Fibroblast of lung (primary cell): ENCODE measurements around the gene SPAG8.

Experiments used
- EZH2 ChIP-seq: IDR thresholded peaks from 2 replicates; pipeline ENCODE4 v1.5.1; 2012; ENCODE audit warnings: low read length, control low read depth, mild to moderate bottlenecking; ENCODE audit errors: missing control alignments
- TF ChIP-seq, protein P1 (sequence below), 2 donors: IDR thresholded peaks in 1 of 2; conservative IDR thresholded peaks in 1 of 2; 1 replicate in 1 of 2; 2 replicates in 1 of 2; pipeline ENCODE4 v1.5.1; 2011 to 2012; ENCODE audit warnings: low read length in 2 of 2, control low read depth in 1 of 2, inconsistent platforms in 1 of 2, low read depth in 1 of 2, mild to moderate bottlenecking in 1 of 2

DNA sequence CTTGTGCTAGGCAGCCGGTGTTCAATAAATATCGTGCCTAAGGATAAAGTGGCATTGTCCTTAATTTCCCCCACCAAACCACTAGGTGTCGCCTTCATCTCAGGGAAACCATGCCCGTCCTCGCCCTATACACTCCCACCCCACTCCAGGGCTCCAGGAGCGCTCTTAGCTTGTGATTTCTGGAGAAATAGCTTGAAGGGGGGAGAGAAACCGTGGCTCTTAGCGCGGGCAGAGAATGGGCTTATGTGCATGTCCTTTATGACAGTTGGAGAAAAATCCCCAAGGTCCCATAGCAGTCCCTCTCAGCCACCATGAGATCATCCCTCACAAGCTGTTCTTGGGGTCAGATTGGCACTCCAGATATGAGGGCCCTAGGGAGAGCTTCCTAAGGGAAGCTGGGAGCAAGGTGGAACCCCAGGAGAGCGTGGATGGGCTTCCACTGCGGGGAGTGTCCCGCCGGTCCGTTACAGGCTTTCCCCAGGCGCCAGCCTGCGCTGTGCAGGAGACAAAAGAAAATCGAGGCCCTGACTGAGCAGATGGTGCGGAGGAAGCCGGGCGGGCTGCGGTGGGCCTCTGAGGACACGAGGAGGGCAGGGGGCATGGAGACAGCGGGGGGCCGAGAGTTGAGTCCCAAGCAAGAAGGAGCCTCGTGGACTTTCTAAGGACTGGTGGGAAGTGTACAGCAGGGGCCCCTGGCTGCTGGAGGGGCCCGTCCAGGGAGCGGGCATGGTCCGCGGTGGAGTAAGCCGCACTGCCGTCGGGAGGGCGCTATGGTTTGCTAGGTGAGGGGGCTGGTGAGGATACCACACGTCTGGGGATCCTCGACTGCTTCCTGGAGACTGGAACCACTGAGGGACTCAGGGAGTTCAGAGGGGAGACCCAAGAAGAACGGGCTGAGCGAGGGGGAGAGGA is 21.4 kb downstream of the SPAG8 start:
- TF ChIP-seq, protein P1, sequence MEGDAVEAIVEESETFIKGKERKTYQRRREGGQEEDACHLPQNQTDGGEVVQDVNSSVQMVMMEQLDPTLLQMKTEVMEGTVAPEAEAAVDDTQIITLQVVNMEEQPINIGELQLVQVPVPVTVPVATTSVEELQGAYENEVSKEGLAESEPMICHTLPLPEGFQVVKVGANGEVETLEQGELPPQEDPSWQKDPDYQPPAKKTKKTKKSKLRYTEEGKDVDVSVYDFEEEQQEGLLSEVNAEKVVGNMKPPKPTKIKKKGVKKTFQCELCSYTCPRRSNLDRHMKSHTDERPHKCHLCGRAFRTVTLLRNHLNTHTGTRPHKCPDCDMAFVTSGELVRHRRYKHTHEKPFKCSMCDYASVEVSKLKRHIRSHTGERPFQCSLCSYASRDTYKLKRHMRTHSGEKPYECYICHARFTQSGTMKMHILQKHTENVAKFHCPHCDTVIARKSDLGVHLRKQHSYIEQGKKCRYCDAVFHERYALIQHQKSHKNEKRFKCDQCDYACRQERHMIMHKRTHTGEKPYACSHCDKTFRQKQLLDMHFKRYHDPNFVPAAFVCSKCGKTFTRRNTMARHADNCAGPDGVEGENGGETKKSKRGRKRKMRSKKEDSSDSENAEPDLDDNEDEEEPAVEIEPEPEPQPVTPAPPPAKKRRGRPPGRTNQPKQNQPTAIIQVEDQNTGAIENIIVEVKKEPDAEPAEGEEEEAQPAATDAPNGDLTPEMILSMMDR (conservative IDR thresholded peaks at IDR 0.05 in 1 of 2, IDR thresholded peaks at IDR 0.05 in 1 of 2; ENCODE audit: low read depth in 1 of 2, low read length in 2 of 2) = peak; percentile 84 to 90
- no peak for TF ChIP-seq EZH2
